Subcutaneous adipose tissue (tissue), 4 donors: ENCODE data around the gene GABRB1. TPM values are rescaled to one million over a fixed set of nuclear protein-coding genes. Genes with fewer than 3 reads are reported as not detected.

ENCODE experiments used
- CTCF ChIP-seq: fragments of 450-650 bp; IDR thresholded peaks from one replicate; pipeline ENCODE4 v1.5.1; 2016; ENCODE audit warnings: low read depth, mild to moderate bottlenecking, control low read depth, antibody characterized with exemption, moderate library complexity
- total RNA-seq, 4 donors: library from RNA; depleted of rRNA; stranded (reverse); fragments of >200 nt; gene quantifications; one replicate each; pipeline ENCODE4 v1.1.0, GENCODE V29; 2016

GABRB1 gene
- total RNA-seq, 4 donors from 2014 or later: not detected

- TF ChIP-seq CTCF: no peak
These were observed 387.9 kb downstream of the GABRB1 start for GRCh38 chr4:47419296-47419695.

GRCh38 chr4:47425628-47426027 lies 394.3 kb downstream of the GABRB1 start:
- no peak for TF ChIP-seq CTCF

GRCh38 chr4:47427935-47428334 lies 396.6 kb downstream of the GABRB1 start:
- TF ChIP-seq CTCF: no peak

- TF ChIP-seq CTCF: no peak
These were observed 401.4 kb downstream of the GABRB1 start for GRCh38 chr4:47432749-47433148.

- no peak for TF ChIP-seq CTCF
These were observed 403.6 kb downstream of the GABRB1 start for GRCh38 chr4:47434931-47435330.

GRCh38 chr4:47442980-47443379 lies 411.6 kb downstream of the GABRB1 start:
- no peak for TF ChIP-seq CTCF

GRCh38 chr4:47444031-47444430 lies 412.7 kb downstream of the GABRB1 start:
- no peak for TF ChIP-seq CTCF
